DND-41 (cell line): ENCODE data around the gene HTR3B.
"Not testable (repeated sequence)": the region's sequence is repeated elsewhere in the genome, so short reads cannot be mapped to it uniquely, and the experiment has no call there.

ENCODE experiments used
- ATAC-seq: fragments of 200-7000 bp; cut with Tn5 transposase; 3 replicates; pipeline ENCODE4 v1.9.1; 2021; ENCODE audit warnings: low read depth; ENCODE audit not compliant: insufficient read depth
- DNase-seq: peaks from one replicate; pipeline ENCODE4 v3.0.0-alpha.2; 2020
- H2AFZ ChIP-seq: 2 replicates; pipeline ENCODE4 v1.6.0; 2012; ENCODE audit warnings: low read depth, low read length
- H3K27ac ChIP-seq: 2 replicates; pipeline ENCODE4 v1.5.1; 2012; ENCODE audit warnings: low read length, inconsistent platforms
- H3K27me3 ChIP-seq: fragments of 200-600 bp; sonication (generic); 2 replicates; pipeline ENCODE4 v1.6.0; 2012; ENCODE audit warnings: low read length, mild to moderate bottlenecking, inconsistent platforms; ENCODE audit not compliant: insufficient read depth, poor library complexity
- H3K36me3 ChIP-seq: 2 replicates; pipeline ENCODE4 v1.5.1; 2012; ENCODE audit warnings: low read length, inconsistent platforms; ENCODE audit not compliant: insufficient read depth
- H3K4me1 ChIP-seq: 2 replicates; pipeline ENCODE4 v1.5.1; 2012; ENCODE audit warnings: mild to moderate bottlenecking, low read length; ENCODE audit not compliant: insufficient read depth
- H3K4me2 ChIP-seq: 2 replicates; pipeline ENCODE4 v1.6.0; 2012; ENCODE audit warnings: mild to moderate bottlenecking, moderate library complexity, low read length, inconsistent platforms; ENCODE audit not compliant: insufficient read depth
- H3K4me3 ChIP-seq, 2 experiments: fragments of 200-600 bp in 1 of 2; shearing (Covaris generic) in 1 of 2; 2 replicates each; pipeline ENCODE4 v1.5.1; 2012 to 2016; ENCODE audit warnings: inconsistent platforms in 2 of 2, low read length in 2 of 2, mild to moderate bottlenecking in 2 of 2, low read depth in 1 of 2, moderate library complexity in 1 of 2
- H3K79me2 ChIP-seq: 2 replicates; pipeline ENCODE4 v1.6.0; 2012; ENCODE audit warnings: low read length, inconsistent platforms; ENCODE audit not compliant: insufficient read depth
- H3K9ac ChIP-seq: 2 replicates; pipeline ENCODE4 v1.6.0; 2012; ENCODE audit warnings: low read depth, mild to moderate bottlenecking, inconsistent platforms, low read length, moderate library complexity
- H3K9me3 ChIP-seq: 2 replicates; pipeline ENCODE4 v1.5.1; 2012; ENCODE audit warnings: low read length, moderate library complexity, mild to moderate bottlenecking, inconsistent platforms; ENCODE audit not compliant: insufficient read depth, severe bottlenecking
- H4K20me1 ChIP-seq: 2 replicates; pipeline ENCODE4 v1.6.0; 2012; ENCODE audit warnings: low read length; ENCODE audit not compliant: insufficient read depth
- CTCF ChIP-seq: IDR thresholded peaks from 2 replicates; pipeline ENCODE4 v1.5.1; 2012; ENCODE audit warnings: borderline replicate concordance, low read length, moderate library complexity, mild to moderate bottlenecking; ENCODE audit not compliant: poor library complexity, severe bottlenecking; ENCODE audit errors: extremely low read depth
- EZH2 ChIP-seq: IDR thresholded peaks from 3 replicates; pipeline ENCODE4 v1.6.1; 2012; ENCODE audit warnings: borderline replicate concordance, low read depth, mild to moderate bottlenecking, moderate library complexity, low read length, inconsistent platforms; ENCODE audit not compliant: severe bottlenecking

Gene HTR3B

DNA sequence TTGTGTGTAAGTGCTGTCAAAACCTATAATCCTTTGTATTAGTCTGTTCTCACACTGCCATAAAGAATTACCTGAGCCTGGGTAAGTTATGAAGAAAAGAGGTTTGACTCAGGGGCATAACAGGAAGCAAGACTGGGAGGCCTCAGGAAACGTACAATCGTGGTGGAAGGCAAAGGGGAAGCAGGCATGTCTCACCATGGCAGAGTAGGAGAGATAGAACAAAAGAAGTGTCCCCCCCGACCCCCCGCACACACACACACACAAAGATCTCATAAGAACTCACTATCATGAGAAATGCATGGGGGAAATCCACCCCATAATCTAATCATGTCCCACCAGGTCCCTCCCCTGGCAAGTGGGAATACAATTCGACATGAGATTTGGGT is 26.9 kb upstream of the HTR3B start:
- Histone ChIP-seq H3K9ac (no peak overlapping the region), H3K27me3 (no peaks in the 10 kb centered on the region), H3K4me1 (peaks cover 44% of the 10 kb centered on the region), H3K79me2 (peaks cover 6% of the 10 kb centered on the region), H4K20me1 (no peaks in the 10 kb centered on the region), H3K4me2 (no peak overlapping the region), H2AFZ (peak overlapping the region; percentile 6), H3K27ac (no peak overlapping the region), H3K4me3 (no peak overlapping the region), H3K36me3 (no peaks in the 10 kb centered on the region; the same call in 1 of the 2 replicates), H3K9me3 (no peaks in the 10 kb centered on the region)
- no peak for TF ChIP-seq EZH2
- no peak for TF ChIP-seq CTCF
- no peak for ATAC-seq
- peak; percentile 22 for DNase-seq

DNA sequence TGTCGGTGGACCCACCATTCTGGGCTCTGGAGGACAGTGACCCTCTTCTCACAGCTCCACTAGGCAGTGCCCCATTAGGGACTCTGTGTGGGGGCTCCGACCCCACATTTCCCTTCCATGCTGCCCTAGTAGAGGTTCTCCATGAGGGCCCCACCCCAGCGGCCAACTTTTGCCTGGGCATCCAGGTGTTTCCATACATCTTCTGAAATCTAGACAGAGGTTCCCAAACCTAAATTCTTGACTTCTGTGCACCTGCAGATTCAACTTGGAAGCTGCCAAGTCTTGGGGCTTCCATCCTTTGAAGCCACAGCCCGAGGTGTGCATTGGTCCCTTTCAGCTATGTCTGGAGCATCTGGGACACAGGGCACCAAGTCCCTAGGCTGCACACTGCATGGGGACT is 25.1 kb upstream of the HTR3B start:
- H3K27ac ChIP-seq, DNase-seq, H3K9me3 ChIP-seq, H3K4me3 ChIP-seq, H4K20me1 ChIP-seq, H3K27me3 ChIP-seq, H3K4me2 ChIP-seq, ATAC-seq, H3K36me3 ChIP-seq, H3K9ac ChIP-seq, H2AFZ ChIP-seq, H3K79me2 ChIP-seq: not testable (repeated sequence)
- peaks cover 28% of the 10 kb centered on the region for H3K4me1 ChIP-seq

- H2AFZ ChIP-seq = no peak overlapping the region
- no peaks in the 10 kb centered on the region for H3K79me2 ChIP-seq
Measured at GRCh38 chr11:113880971-113881370, 23.6 kb upstream of the HTR3B start.

DNA sequence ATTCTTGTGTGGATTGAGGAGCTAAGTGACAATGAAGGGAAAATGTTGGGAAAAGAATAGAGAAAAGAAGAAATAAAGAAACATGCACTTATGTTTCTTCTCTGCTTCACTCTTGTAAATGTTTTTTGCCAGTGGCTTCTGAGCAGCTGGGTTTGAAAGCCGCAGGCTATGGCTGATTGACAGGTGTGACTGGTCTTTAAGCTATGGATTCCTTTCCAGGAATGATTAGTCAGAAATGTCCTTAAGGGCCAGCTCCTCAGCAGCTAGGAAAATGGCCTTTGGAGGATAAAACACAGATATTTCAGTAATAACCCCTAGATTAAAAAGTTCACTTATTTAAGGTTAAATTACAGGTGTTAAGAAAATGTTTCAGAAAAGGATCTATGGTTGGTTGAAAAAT is 22.7 kb upstream of the HTR3B start:
- Histone ChIP-seq H3K4me3 (no peak overlapping the region), H3K36me3 (no peaks in the 10 kb centered on the region), H3K9me3 (no peaks in the 10 kb centered on the region), H3K27me3 (no peaks in the 10 kb centered on the region), H4K20me1 (no peaks in the 10 kb centered on the region), H3K27ac (no peak overlapping the region), H3K9ac (no peak overlapping the region), H3K79me2 (no peaks in the 10 kb centered on the region), H3K4me2 (no peak overlapping the region), H3K4me1 (peaks cover 10% of the 10 kb centered on the region), H2AFZ (no peak overlapping the region)
- DNase-seq (no peak), ATAC-seq (no peak)
- TF ChIP-seq EZH2 (no peak), CTCF (no peak)

More at GRCh38 chr11:113880971-113881370, 23.6 kb upstream of the HTR3B start:
- no peaks in the 10 kb centered on the region for H4K20me1 ChIP-seq
- peaks cover 19% of the 10 kb centered on the region for H3K4me1 ChIP-seq
- no peak overlapping the region for H3K4me3 ChIP-seq
- H3K4me2 ChIP-seq = no peak overlapping the region
- DNase-seq (no peak), ATAC-seq (no peak)
- H3K9me3 ChIP-seq = no peaks in the 10 kb centered on the region
- no peaks in the 10 kb centered on the region for H3K36me3 ChIP-seq
- no peak overlapping the region for H3K27ac ChIP-seq
- no peak overlapping the region for H3K9ac ChIP-seq
- H3K27me3 ChIP-seq = no peaks in the 10 kb centered on the region
- TF ChIP-seq CTCF (no peak), EZH2 (no peak)
